Keratinocyte (primary cell): Measurements from ENCODE around the gene CCT2.

Source experiments
- EZH2 ChIP-seq: IDR thresholded peaks from one replicate; pipeline ENCODE4 v1.6.1; 2012; ENCODE audit warnings: inconsistent platforms, mild to moderate bottlenecking, low read length, moderate library complexity
- TF ChIP-seq, protein P1 (sequence below), 3 experiments: IDR thresholded peaks in 1 of 3; conservative IDR thresholded peaks in 1 of 3; optimal IDR thresholded peaks in 1 of 3; 2 replicates in 2 of 3; 3 replicates in 1 of 3; pipeline versions ENCODE3 to v1.5.1; 2011; ENCODE audit warnings: low read length in 3 of 3, mild to moderate bottlenecking in 3 of 3, moderate library complexity in 2 of 3, control low read depth in 1 of 3, inconsistent platforms in 1 of 3; ENCODE audit not compliant: insufficient read depth in 2 of 3; ENCODE audit errors: extremely low read depth in 1 of 3

DNA sequence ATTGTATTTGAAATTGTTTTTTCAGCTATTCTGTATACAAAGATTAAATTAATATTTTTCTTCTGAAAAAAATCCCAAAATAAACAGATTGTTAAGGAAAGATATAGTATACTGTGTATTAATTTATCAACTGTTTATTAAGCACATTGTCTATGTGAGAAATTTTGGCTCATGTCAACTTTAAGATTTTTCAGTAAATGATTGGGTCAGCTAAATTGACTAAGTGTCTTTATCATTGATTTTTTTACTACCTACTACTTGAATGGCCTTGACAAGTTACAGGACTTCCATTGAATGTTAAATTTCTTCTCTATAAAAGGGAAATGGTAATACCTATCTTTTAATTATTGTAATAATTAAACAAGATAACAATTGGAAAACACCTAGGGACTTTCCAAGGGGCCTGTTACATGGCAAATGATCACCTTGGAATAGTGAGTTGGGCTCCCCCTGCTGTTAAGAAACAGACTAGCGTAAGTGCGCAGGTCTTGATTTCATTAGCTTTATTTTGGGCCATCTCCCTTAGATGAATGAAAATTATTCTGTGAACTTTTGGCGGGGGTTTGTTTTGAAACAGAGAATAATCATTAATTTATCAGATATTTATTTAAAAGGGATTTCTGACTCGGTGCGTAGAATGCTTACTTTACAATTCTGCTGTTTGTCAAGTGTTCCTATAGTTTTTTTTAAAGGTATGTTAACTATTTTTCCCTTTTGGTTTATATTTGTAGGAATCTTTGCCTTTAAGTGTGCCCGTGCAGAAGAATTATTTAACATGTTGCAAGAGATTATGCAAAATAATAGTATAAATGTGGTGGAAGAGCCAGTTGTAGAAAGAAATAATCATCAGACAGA lies 14.5 kb upstream of the CCT2 start:
- TF ChIP-seq, protein P1, sequence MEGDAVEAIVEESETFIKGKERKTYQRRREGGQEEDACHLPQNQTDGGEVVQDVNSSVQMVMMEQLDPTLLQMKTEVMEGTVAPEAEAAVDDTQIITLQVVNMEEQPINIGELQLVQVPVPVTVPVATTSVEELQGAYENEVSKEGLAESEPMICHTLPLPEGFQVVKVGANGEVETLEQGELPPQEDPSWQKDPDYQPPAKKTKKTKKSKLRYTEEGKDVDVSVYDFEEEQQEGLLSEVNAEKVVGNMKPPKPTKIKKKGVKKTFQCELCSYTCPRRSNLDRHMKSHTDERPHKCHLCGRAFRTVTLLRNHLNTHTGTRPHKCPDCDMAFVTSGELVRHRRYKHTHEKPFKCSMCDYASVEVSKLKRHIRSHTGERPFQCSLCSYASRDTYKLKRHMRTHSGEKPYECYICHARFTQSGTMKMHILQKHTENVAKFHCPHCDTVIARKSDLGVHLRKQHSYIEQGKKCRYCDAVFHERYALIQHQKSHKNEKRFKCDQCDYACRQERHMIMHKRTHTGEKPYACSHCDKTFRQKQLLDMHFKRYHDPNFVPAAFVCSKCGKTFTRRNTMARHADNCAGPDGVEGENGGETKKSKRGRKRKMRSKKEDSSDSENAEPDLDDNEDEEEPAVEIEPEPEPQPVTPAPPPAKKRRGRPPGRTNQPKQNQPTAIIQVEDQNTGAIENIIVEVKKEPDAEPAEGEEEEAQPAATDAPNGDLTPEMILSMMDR (optimal IDR thresholded peaks at IDR 0.05 in 1 of 3, IDR thresholded peaks at IDR 0.05 in 1 of 3, conservative IDR thresholded peaks at IDR 0.05 in 1 of 3; ENCODE audit: extremely low read depth in 1 of 3, insufficient read depth in 2 of 3, low read length in 3 of 3) = peak; percentile 58 to 75 (median 69)
- no peak for TF ChIP-seq EZH2
